H9 (cell line): ENCODE measurements around the gene GALR1. TPM values are rescaled to one million over a fixed set of nuclear protein-coding genes. Genes with fewer than 3 reads are reported as not detected.

Source experiments
- DNase-seq: peaks from one replicate; pipeline ENCODE4 v3.0.0-alpha.2; 2017
- H2AFZ ChIP-seq: one replicate; pipeline ENCODE4 v1.6.1; 2013; ENCODE audit warnings: mild to moderate bottlenecking, low read length, control low read depth, moderate library complexity
- H2AK5ac ChIP-seq: 2 replicates; pipeline ENCODE4 v1.6.1; 2013; ENCODE audit warnings: low read length, control low read depth, mixed read lengths; ENCODE audit not compliant: insufficient read length
- H2BK120ac ChIP-seq: one replicate; pipeline ENCODE4 v1.6.1; 2013; ENCODE audit warnings: low read depth, mild to moderate bottlenecking, low read length, control low read depth, inconsistent platforms; ENCODE audit not compliant: poor library complexity, severe bottlenecking
- H2BK12ac ChIP-seq: 2 replicates; pipeline ENCODE4 v1.6.1; 2013; ENCODE audit warnings: low read length, control low read depth, mixed read lengths, low read depth; ENCODE audit not compliant: insufficient read length
- H2BK15ac ChIP-seq: 2 replicates; pipeline ENCODE4 v1.6.1; 2013; ENCODE audit warnings: low read depth, low read length, control low read depth
- H2BK20ac ChIP-seq: one replicate; pipeline ENCODE4 v1.6.1; 2013; ENCODE audit warnings: low read depth, mild to moderate bottlenecking, low read length, control low read depth, inconsistent platforms; ENCODE audit not compliant: poor library complexity, severe bottlenecking
- H2BK5ac ChIP-seq: 2 replicates; pipeline ENCODE4 v1.6.1; 2013; ENCODE audit warnings: low read length, control low read depth, mixed read lengths; ENCODE audit not compliant: insufficient read length
- H3K14ac ChIP-seq: 2 replicates; pipeline ENCODE4 v1.6.1; 2013; ENCODE audit warnings: low read length, control low read depth; ENCODE audit not compliant: insufficient read depth
- H3K18ac ChIP-seq: 2 replicates; pipeline ENCODE4 v1.6.1; 2013; ENCODE audit warnings: low read depth, mild to moderate bottlenecking, mixed read lengths, low read length, control low read depth; ENCODE audit not compliant: insufficient read length
- H3K23ac ChIP-seq: 2 replicates; pipeline ENCODE4 v1.6.1; 2013; ENCODE audit warnings: low read length, control low read depth, mixed read lengths, low read depth; ENCODE audit not compliant: insufficient read length
- H3K23me2 ChIP-seq: 2 replicates; pipeline ENCODE4 v1.6.1; 2013; ENCODE audit warnings: low read depth, mild to moderate bottlenecking, mixed read lengths, low read length, control low read depth; ENCODE audit not compliant: insufficient read length, poor library complexity, severe bottlenecking
- H3K27ac ChIP-seq: 2 replicates; pipeline ENCODE4 v1.5.1; 2013; ENCODE audit warnings: low read length, control low read depth, mixed read lengths, low read depth; ENCODE audit not compliant: insufficient read length
- H3K27me3 ChIP-seq: 2 replicates; pipeline ENCODE4 v1.6.1; 2013; ENCODE audit warnings: low read length, control low read depth, inconsistent platforms; ENCODE audit not compliant: insufficient read depth
- H3K4ac ChIP-seq: 2 replicates; pipeline ENCODE4 v1.6.1; 2013; ENCODE audit warnings: low read depth, mild to moderate bottlenecking, control low read depth, inconsistent platforms, low read length, moderate library complexity
- H3K4me1 ChIP-seq: 2 replicates; pipeline ENCODE4 v1.6.1; 2013; ENCODE audit warnings: low read length, control low read depth, inconsistent platforms; ENCODE audit not compliant: insufficient read depth
- H3K4me2 ChIP-seq: 2 replicates; pipeline ENCODE4 v1.6.1; 2013; ENCODE audit warnings: low read length, control low read depth, mixed read lengths; ENCODE audit not compliant: insufficient read length, insufficient read depth
- H3K56ac ChIP-seq: 2 replicates; pipeline ENCODE4 v1.6.1; 2013; ENCODE audit warnings: low read depth, mild to moderate bottlenecking, mixed read lengths, low read length, control low read depth; ENCODE audit not compliant: insufficient read length
- H3K79me1 ChIP-seq: 2 replicates; pipeline ENCODE4 v1.6.1; 2013; ENCODE audit warnings: low read depth, mild to moderate bottlenecking, moderate library complexity, low read length, control low read depth, inconsistent platforms; ENCODE audit not compliant: insufficient read depth, poor library complexity, severe bottlenecking
- H3K79me2 ChIP-seq: 2 replicates; pipeline ENCODE4 v1.6.1; 2013; ENCODE audit warnings: low read length, control low read depth, inconsistent platforms; ENCODE audit not compliant: insufficient read depth
- H3K9ac ChIP-seq: 2 replicates; pipeline ENCODE4 v1.6.1; 2013; ENCODE audit warnings: low read length, control low read depth, mixed read lengths; ENCODE audit not compliant: insufficient read length; ENCODE audit errors: extremely low read depth
- H3K9me3 ChIP-seq: one replicate; pipeline ENCODE4 v1.6.1; 2013; ENCODE audit warnings: low read depth, low read length, inconsistent platforms; ENCODE audit not compliant: control insufficient read depth
- H3T11ph ChIP-seq: one replicate; pipeline ENCODE4 v1.6.1; 2013; ENCODE audit warnings: mild to moderate bottlenecking, low read length, control low read depth, inconsistent platforms
- H4K20me1 ChIP-seq: one replicate; pipeline ENCODE4 v1.6.1; 2013; ENCODE audit not compliant: control insufficient read depth, insufficient read length, insufficient read depth
- H4K5ac ChIP-seq: 2 replicates; pipeline ENCODE4 v1.6.1; 2013; ENCODE audit warnings: low read depth, mild to moderate bottlenecking, mixed read lengths, low read length, control low read depth; ENCODE audit not compliant: insufficient read length
- H4K8ac ChIP-seq: replicated peaks from 2 replicates; pipeline ENCODE4 v1.6.1; 2013; ENCODE audit warnings: low read length, control low read depth, mixed read lengths, low read depth; ENCODE audit not compliant: insufficient read length
- H4K91ac ChIP-seq: 2 replicates; pipeline ENCODE4 v1.6.1; 2013; ENCODE audit warnings: low read depth, mild to moderate bottlenecking, moderate library complexity, mixed read lengths, low read length, control low read depth; ENCODE audit not compliant: insufficient read length
- H3K27ac Mint-ChIP-seq, 3 experiments: 2 replicates in 2 of 3; 3 replicates in 1 of 3; pipeline ENCODE4 v1.8.0; 2020 to 2021; ENCODE audit warnings: mixed read lengths in 3 of 3, mild to moderate bottlenecking in 1 of 3, moderate library complexity in 1 of 3
- H3K27me3 Mint-ChIP-seq: 2 replicates; pipeline ENCODE4 v1.8.0; 2021; ENCODE audit warnings: low read depth, mild to moderate bottlenecking, moderate library complexity, mixed read lengths
- H3K36me3 Mint-ChIP-seq, 3 experiments: 2 replicates in 2 of 3; 3 replicates in 1 of 3; pipeline ENCODE4 v1.8.0; 2020 to 2021; ENCODE audit warnings: low read depth in 3 of 3, mixed read lengths in 3 of 3; ENCODE audit not compliant: insufficient read depth in 1 of 3
- H3K4me1 Mint-ChIP-seq, 2 experiments: 2 replicates each; pipeline ENCODE4 v1.8.0; 2020; ENCODE audit warnings: mixed read lengths in 2 of 2
- H3K4me3 Mint-ChIP-seq, 2 experiments: 2 replicates in 1 of 2; 3 replicates in 1 of 2; pipeline ENCODE4 v1.8.0; 2020 to 2021; ENCODE audit warnings: mild to moderate bottlenecking in 2 of 2, mixed read lengths in 2 of 2, moderate library complexity in 1 of 2
- H3K9me3 Mint-ChIP-seq, 2 experiments: 2 replicates in 1 of 2; 3 replicates in 1 of 2; pipeline ENCODE4 v1.8.0; 2020; ENCODE audit warnings: mild to moderate bottlenecking in 2 of 2, mixed read lengths in 2 of 2, moderate library complexity in 1 of 2
- WGBS: extraction: QIAGEN DNeasy Blood & Tissue Kit; methylation state at CpG from one replicate; pipeline ENCODE4 v1.1.7; 2013; ENCODE audit warnings: missing lambda C conversion rate, low lambda C conversion rate, mixed read lengths; ENCODE audit not compliant: insufficient read length; ENCODE audit errors: extremely low coverage; 5-methylcytosine and 5-hydroxymethylcytosine counted together
- total RNA-seq: library from RNA; stranded (reverse); gene quantifications from 2 replicates; pipeline ENCODE4 v1.2.1, GENCODE V29; 2021
- TF ChIP-seq, protein P1 (sequence below): fragments of 200-600 bp; sonication (generic); conservative IDR thresholded peaks from 3 replicates; pipeline ENCODE4 v1.8.0; 2021; ENCODE audit warnings: antibody characterized with exemption, mild to moderate bottlenecking

GALR1 gene
- total RNA-seq, 1 experiment from 2014 or later = 0.07 TPM

DNA sequence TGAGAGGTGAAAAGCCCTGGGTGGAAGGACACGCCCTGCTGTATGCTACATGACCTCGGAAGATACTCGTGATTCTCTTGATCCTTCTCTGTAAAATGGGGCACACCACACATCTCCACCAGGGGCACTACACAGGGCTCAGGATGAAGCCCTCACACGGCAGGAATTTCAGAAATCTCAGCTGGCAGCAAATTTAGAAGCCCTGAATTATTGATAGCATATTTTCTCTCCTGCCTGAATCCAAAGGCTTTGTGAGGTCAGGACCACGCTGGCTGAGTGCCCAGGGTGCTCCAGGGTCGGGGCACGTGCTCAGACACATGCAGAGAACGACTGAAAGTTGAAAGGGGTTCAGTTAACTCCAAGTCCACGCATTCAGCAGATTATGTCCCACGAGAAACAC, 42.1 kb upstream of the GALR1 start:
- H3K27ac ChIP-seq = no peak overlapping the region
- H3T11ph ChIP-seq = no peak overlapping the region
- H2BK15ac ChIP-seq = no peak overlapping the region
- Mint-ChIP-seq H3K4me1 (0 out of 4 replicates have a peak, but pooled peaks cover 3 to 5% of the 10 kb centered on the region in 2 experiments), H3K36me3 (no peaks in the 10 kb centered on the region), H3K4me3 (no peak overlapping the region), H3K9me3 (no peaks in the 10 kb centered on the region), H3K27me3 (peaks cover 2% of the 10 kb centered on the region), H3K27ac (no peak overlapping the region)
- H3K14ac ChIP-seq = no peak overlapping the region
- H4K8ac ChIP-seq = no peak overlapping the region
- H2BK20ac ChIP-seq = no peak overlapping the region
- H4K20me1 ChIP-seq = no peaks in the 10 kb centered on the region
- no peak overlapping the region for H3K56ac ChIP-seq
- no peak overlapping the region for H3K4ac ChIP-seq
- H3K23ac ChIP-seq = no peak overlapping the region
- no peak overlapping the region for H4K91ac ChIP-seq
- no peak overlapping the region for H4K5ac ChIP-seq
- H3K4me2 ChIP-seq = no peak overlapping the region
- no CpG with 5 or more reads among the region's 10 CpGs for WGBS
- H3K9ac ChIP-seq = no peak overlapping the region
- H2BK120ac ChIP-seq = no peak overlapping the region
- H2BK12ac ChIP-seq = no peak overlapping the region
- H2AK5ac ChIP-seq = no peak overlapping the region
- H3K4me1 ChIP-seq = no peaks in the 10 kb centered on the region
- H3K23me2 ChIP-seq = peaks cover 4% of the 10 kb centered on the region
- TF ChIP-seq, protein P1, sequence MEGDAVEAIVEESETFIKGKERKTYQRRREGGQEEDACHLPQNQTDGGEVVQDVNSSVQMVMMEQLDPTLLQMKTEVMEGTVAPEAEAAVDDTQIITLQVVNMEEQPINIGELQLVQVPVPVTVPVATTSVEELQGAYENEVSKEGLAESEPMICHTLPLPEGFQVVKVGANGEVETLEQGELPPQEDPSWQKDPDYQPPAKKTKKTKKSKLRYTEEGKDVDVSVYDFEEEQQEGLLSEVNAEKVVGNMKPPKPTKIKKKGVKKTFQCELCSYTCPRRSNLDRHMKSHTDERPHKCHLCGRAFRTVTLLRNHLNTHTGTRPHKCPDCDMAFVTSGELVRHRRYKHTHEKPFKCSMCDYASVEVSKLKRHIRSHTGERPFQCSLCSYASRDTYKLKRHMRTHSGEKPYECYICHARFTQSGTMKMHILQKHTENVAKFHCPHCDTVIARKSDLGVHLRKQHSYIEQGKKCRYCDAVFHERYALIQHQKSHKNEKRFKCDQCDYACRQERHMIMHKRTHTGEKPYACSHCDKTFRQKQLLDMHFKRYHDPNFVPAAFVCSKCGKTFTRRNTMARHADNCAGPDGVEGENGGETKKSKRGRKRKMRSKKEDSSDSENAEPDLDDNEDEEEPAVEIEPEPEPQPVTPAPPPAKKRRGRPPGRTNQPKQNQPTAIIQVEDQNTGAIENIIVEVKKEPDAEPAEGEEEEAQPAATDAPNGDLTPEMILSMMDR = peak; percentile 64
- H3K79me2 ChIP-seq = no peaks in the 10 kb centered on the region
- H3K9me3 ChIP-seq = no peaks in the 10 kb centered on the region
- peak overlapping the region; percentile 86 for H2AFZ ChIP-seq
- no peak overlapping the region for H2BK5ac ChIP-seq
- H3K79me1 ChIP-seq = no peaks in the 10 kb centered on the region
- H3K18ac ChIP-seq = no peak overlapping the region
- DNase-seq = peak; percentile 52
- no peaks in the 10 kb centered on the region for H3K27me3 ChIP-seq
